Measurements from ENCODE around the gene PTPRT. TPM values are rescaled to one million over a fixed set of nuclear protein-coding genes. Genes with fewer than 3 reads are reported as not detected.
"Not testable (repeated sequence)": the region's sequence is repeated elsewhere in the genome, so short reads cannot be mapped to it uniquely, and the experiment has no call there.

The PTPRT gene
- total and polyA plus RNA-seq, 8 donors: 0.23 to 1.8 (median 0.95) TPM

DNA sequence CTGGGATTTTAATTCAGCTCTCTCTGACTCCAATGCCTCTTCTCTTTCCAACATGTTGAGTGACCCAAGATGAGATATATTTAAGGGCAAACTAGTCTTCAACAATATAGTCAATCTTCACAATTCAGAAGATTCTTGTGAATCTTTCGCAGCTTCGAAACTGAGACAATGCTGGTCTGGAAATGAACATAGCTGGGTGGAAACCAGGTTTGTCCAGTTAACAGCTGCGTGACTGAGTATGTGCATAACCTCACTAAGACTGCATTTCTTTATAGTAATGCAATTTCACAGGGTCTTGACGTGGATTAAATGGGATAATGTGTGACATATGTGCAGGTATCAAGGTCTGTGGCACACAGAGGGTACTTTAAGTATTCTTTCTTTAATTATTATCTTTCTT, 18.9 kb downstream of the PTPRT start:
- FAIRE-seq: no peak
- intact Hi-C loops (cut with DNase I): no loop called here

DNA sequence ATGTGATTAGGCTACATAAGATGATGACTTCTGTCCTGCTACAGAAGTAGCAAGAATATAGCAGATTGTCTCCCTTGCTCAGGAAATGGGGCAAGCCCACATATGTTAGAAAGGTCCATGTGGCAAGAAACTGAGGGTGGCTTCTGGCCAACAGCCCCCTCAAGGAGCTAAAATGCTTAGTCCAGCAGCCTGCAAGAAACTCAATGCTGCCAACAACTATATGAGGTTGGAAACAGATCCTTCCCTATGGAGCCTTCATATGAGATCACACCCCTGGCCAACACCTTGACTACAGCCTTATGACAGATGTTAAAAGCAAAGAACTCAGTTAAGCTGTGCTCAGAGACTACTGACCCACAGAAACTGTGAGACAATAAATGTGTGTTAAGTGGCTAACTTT, 22.1 kb downstream of the PTPRT start:
- no peaks in the 10 kb centered on the region for H3K27me3 ChIP-seq
- H3K9me3 ChIP-seq: no peaks in the 10 kb centered on the region
- no peak for DNase-seq
- intact Hi-C loops (cut with DNase I): no loop called here
- ATAC-seq: no peak
- no peaks in the 10 kb centered on the region for H3K36me3 ChIP-seq
- TF ChIP-seq, protein P1, sequence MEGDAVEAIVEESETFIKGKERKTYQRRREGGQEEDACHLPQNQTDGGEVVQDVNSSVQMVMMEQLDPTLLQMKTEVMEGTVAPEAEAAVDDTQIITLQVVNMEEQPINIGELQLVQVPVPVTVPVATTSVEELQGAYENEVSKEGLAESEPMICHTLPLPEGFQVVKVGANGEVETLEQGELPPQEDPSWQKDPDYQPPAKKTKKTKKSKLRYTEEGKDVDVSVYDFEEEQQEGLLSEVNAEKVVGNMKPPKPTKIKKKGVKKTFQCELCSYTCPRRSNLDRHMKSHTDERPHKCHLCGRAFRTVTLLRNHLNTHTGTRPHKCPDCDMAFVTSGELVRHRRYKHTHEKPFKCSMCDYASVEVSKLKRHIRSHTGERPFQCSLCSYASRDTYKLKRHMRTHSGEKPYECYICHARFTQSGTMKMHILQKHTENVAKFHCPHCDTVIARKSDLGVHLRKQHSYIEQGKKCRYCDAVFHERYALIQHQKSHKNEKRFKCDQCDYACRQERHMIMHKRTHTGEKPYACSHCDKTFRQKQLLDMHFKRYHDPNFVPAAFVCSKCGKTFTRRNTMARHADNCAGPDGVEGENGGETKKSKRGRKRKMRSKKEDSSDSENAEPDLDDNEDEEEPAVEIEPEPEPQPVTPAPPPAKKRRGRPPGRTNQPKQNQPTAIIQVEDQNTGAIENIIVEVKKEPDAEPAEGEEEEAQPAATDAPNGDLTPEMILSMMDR (IDR thresholded peaks at IDR 0.05): no peak
- no peak overlapping the region for H3K4me3 ChIP-seq
- H3K4me1 ChIP-seq: no peaks in the 10 kb centered on the region
- no peak for FAIRE-seq
- no peak overlapping the region for H3K27ac ChIP-seq

More for the DNA sequence above, 18.9 kb downstream of the PTPRT start:
- H3K4me1 ChIP-seq: no peaks in the 10 kb centered on the region
- DNase-seq (no peak), ATAC-seq (no peak)
- no peak overlapping the region for H3K27ac ChIP-seq
- no peak overlapping the region for H3K4me3 ChIP-seq
- TF ChIP-seq, protein P1 (IDR thresholded peaks at IDR 0.05): no peak
- 67 to 85% methylated on average over 4 of the region's 4 CpGs for WGBS, 2 donors
- no peaks in the 10 kb centered on the region for H3K36me3 ChIP-seq
- H3K9me3 ChIP-seq: no peaks in the 10 kb centered on the region
- H3K27me3 ChIP-seq: no peaks in the 10 kb centered on the region

DNA sequence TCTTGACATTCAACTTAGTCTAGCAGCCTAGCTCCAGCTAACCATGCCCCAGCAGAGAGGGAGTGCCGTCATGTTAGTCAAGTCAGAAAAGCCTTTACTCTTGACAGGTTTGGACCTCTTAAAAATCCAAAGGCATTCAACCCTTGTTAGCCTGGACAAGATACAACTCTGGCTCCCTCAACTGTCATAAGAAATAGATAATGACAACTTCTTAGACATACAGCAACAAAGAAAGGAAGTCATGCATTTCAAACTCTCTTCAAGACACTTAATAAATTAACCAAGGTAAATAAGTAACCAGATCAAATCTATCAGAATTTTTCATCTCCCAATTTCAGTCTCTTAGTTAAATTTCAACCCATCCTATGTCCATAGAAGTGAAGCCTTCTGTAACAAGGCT, 22.7 kb downstream of the PTPRT start:
- no peak overlapping the region for H3K27ac ChIP-seq
- H3K36me3 ChIP-seq: no peaks in the 10 kb centered on the region
- no peak for FAIRE-seq
- WGBS, 2 donors: 29 to 34% methylated on average over 1 of the region's 1 CpG
- no peak for ATAC-seq
- no peak for DNase-seq
- intact Hi-C loops (cut with DNase I): no loop called here
- TF ChIP-seq, protein P1 (IDR thresholded peaks at IDR 0.05): no peak
- H3K27me3 ChIP-seq: no peaks in the 10 kb centered on the region
- H3K9me3 ChIP-seq: no peaks in the 10 kb centered on the region
- H3K4me3 ChIP-seq: no peak overlapping the region
- no peaks in the 10 kb centered on the region for H3K4me1 ChIP-seq

DNA sequence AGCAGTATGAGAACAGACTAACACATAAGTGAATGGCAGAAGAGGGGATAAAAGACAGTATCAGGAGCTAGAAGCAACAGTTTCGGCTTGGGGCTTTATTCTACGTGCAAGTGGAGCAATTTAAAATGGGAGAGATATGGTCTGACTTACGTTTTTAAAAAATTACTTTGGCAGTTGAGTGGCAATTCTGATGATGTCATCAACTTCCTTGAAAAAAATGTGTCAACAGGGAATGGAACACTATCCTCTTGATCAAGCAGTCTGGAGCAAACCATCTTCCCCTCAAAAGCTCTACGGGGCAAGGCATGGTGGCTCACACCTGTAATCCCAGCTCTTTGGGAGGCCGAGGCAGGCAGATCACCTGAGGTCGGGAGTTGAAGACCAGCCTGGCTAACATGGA, 24.1 kb downstream of the PTPRT start:
- WGBS, 2 donors: 86 to 88% methylated on average over 6 of the region's 6 CpGs

DNA sequence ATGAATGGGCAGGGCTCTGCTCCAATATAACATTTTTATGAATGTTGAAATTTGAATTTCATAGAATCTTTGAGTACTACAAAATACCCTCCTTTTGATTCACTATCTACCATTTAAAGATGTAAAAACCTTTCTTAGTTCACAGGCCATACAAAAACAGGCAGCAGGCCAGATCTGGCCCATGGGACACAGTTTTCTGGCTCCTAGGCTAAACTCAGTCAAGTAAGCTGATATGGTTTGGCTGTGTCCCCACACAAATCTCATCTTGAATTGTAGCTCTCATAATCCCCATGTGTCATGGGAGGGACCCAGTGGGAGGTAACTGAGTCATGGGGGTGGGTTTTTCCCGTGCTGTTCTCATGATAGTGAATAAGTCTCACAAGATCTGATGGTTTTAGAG, 25.0 kb downstream of the PTPRT start:
- H3K36me3 ChIP-seq; H3K4me1 ChIP-seq; ATAC-seq; FAIRE-seq; H3K4me3 ChIP-seq; H3K9me3 ChIP-seq; intact Hi-C loops (cut with DNase I); DNase-seq; H3K27ac ChIP-seq; H3K27me3 ChIP-seq: not testable (repeated sequence)
- WGBS, 2 donors: 76 to 79% methylated on average over 1 of the region's 1 CpG

More for the DNA sequence above, 24.1 kb downstream of the PTPRT start:
- Histone ChIP-seq H3K36me3 (no peaks in the 10 kb centered on the region), H3K4me1 (no peaks in the 10 kb centered on the region), H3K27me3 (no peaks in the 10 kb centered on the region), H3K27ac (no peak overlapping the region), H3K9me3 (no peaks in the 10 kb centered on the region), H3K4me3 (no peak overlapping the region)
- TF ChIP-seq, protein P1 (IDR thresholded peaks at IDR 0.05): no peak
- DNase-seq (no peak), ATAC-seq (no peak), FAIRE-seq (no peak)
- intact Hi-C loops (cut with DNase I): no loop called here

DNA sequence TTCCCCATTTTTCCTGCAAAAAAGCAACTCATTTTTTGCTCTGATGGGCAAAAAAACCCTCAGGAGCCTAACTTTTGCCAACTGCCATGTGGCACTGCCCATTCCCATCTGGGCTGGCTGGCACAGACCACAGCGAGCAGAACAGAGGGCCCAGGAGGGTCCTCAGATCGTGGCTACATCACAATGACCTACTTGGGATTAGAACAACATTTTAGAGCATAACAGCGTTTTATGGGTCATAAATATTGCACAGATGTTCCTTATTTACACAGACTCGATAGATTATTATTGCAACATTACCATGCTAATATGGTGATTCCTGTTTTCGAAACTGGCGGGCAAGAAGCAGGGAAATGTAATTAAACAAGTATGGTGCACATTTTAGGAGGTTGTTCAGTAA, 28.0 kb downstream of the PTPRT start:
- no peak for ATAC-seq
- TF ChIP-seq, protein P1 (IDR thresholded peaks at IDR 0.05): no peak
- intact Hi-C loops (cut with DNase I): no loop called here
- no peaks in the 10 kb centered on the region for H3K36me3 ChIP-seq
- no peaks in the 10 kb centered on the region for H3K9me3 ChIP-seq
- FAIRE-seq: no peak
- no peaks in the 10 kb centered on the region for H3K27me3 ChIP-seq
- H3K4me1 ChIP-seq: no peaks in the 10 kb centered on the region
- H3K27ac ChIP-seq: no peak overlapping the region
- WGBS, 2 donors: 56 to 58% methylated on average over 6 of the region's 6 CpGs
- no peak overlapping the region for H3K4me3 ChIP-seq
- DNase-seq: no peak

Measured in pancreas (tissue), 10 donors.